HepG2 (cell line): ENCODE data around the gene VPS25. TPM values are rescaled to one million over a fixed set of nuclear protein-coding genes. Genes with fewer than 3 reads are reported as not detected.
A peak's percentile ranks its signal among the peaks of the same experiment; 100 is the strongest.

Experiments
- EP300 ChIP-seq, 3 experiments: sonication (generic) in 1 of 3; formaldehyde crosslinking in 1 of 3; IDR thresholded peaks; 2 replicates each; pipeline versions ENCODE4 v1.5.1 to v1.6.1; 2011 to 2020; ENCODE audit warnings: low read depth in 2 of 3, low read length in 2 of 3, borderline replicate concordance in 1 of 3, improper control_type of control experiment in 1 of 3, mild to moderate bottlenecking in 1 of 3, missing genetic modification reagents in 1 of 3, moderate library complexity in 1 of 3
- MATR3 ChIP-seq: sonication (generic); formaldehyde crosslinking; IDR thresholded peaks from 2 replicates; pipeline ENCODE4 v1.4.0; 2020; ENCODE audit warnings: missing genetic modification reagents
- MBNL3 ChIP-seq: fragments of 250-450 bp; sonication (Bioruptor Pico); conservative IDR thresholded peaks from 2 replicates; pipeline ENCODE4 v1.8.0; 2022; ENCODE audit warnings: mild to moderate bottlenecking, inconsistent platforms
- NR2F6 ChIP-seq, 2 experiments: IDR thresholded peaks; 2 replicates each; pipeline ENCODE4 v1.6.1; 2016; ENCODE audit warnings: antibody characterized with exemption in 1 of 2, mild to moderate bottlenecking in 1 of 2
- RELA ChIP-seq: sonication (generic); formaldehyde crosslinking; IDR thresholded peaks from 2 replicates; pipeline ENCODE4 v1.4.0; 2020; ENCODE audit warnings: missing genetic modification reagents
- RXRA ChIP-seq: sonication (generic); formaldehyde crosslinking; IDR thresholded peaks from 2 replicates; pipeline ENCODE4 v1.5.1; 2020; ENCODE audit warnings: missing genetic modification reagents
- THYN1 ChIP-seq: sonication (generic); formaldehyde crosslinking; IDR thresholded peaks from 2 replicates; pipeline ENCODE4 v1.8.1; 2023; ENCODE audit warnings: low read depth, mild to moderate bottlenecking, moderate library complexity, missing genetic modification reagents, borderline replicate concordance
- ZBTB3 ChIP-seq: sonication (generic); formaldehyde crosslinking; IDR thresholded peaks from 2 replicates; pipeline ENCODE4 v1.4.0; 2020; ENCODE audit warnings: low read depth, mild to moderate bottlenecking, moderate library complexity, missing genetic modification reagents, borderline replicate concordance
- ZNF235 ChIP-seq: sonication (generic); formaldehyde crosslinking; IDR thresholded peaks from 2 replicates; pipeline ENCODE4 v1.8.1; 2023; ENCODE audit warnings: mild to moderate bottlenecking, missing genetic modification reagents, borderline replicate concordance
- ZNF326 ChIP-seq: sonication (generic); formaldehyde crosslinking; IDR thresholded peaks from 2 replicates; pipeline ENCODE4 v1.4.0; 2020; ENCODE audit warnings: missing genetic modification reagents, borderline replicate concordance
- ZNF550 ChIP-seq: sonication (generic); formaldehyde crosslinking; IDR thresholded peaks from 2 replicates; pipeline ENCODE4 v1.4.0; 2020; ENCODE audit warnings: mild to moderate bottlenecking, missing genetic modification reagents, borderline replicate concordance
- ZNF570 ChIP-seq: sonication (generic); formaldehyde crosslinking; IDR thresholded peaks from 2 replicates; pipeline ENCODE4 v1.4.0; 2020; ENCODE audit warnings: mild to moderate bottlenecking, missing genetic modification reagents, borderline replicate concordance
- ZNF597 ChIP-seq: sonication (generic); formaldehyde crosslinking; IDR thresholded peaks from 2 replicates; pipeline ENCODE4 v1.5.0; 2020; ENCODE audit warnings: missing genetic modification reagents
- ZNF615 ChIP-seq: sonication (generic); formaldehyde crosslinking; IDR thresholded peaks from 2 replicates; pipeline ENCODE4 v1.5.0; 2020; ENCODE audit warnings: mild to moderate bottlenecking, missing genetic modification reagents, borderline replicate concordance
- ZNF75D ChIP-seq: sonication (generic); formaldehyde crosslinking; IDR thresholded peaks from 2 replicates; pipeline ENCODE4 v1.8.1; 2023; ENCODE audit warnings: missing genetic modification reagents, mild to moderate bottlenecking, borderline replicate concordance
- ZNF766 ChIP-seq: sonication (generic); formaldehyde crosslinking; IDR thresholded peaks from 2 replicates; pipeline ENCODE4 v1.5.0; 2020; ENCODE audit warnings: missing genetic modification reagents, borderline replicate concordance
- polyA plus RNA-seq, 8 experiments: library from polyadenylated mRNA; depleted of rRNA in 3 of 8; stranded (reverse) in 7 of 8; unstranded in 1 of 8; fragments of >200 nt; fragmentation: Illumina TruSeq in 4 of 8; extraction: Trizol in 4 of 8; gene quantifications; 2 replicates each; pipeline versions ENCODE4 v1.2.1 to v1.2.3, GENCODE V29; 2011 to 2016; ENCODE audit warnings: low read depth in 4 of 8, missing spikeins in 1 of 8, mixed read lengths in 1 of 8; ENCODE audit not compliant: insufficient read depth in 1 of 8
- total RNA-seq, 5 experiments: library from RNA; depleted of rRNA; stranded (reverse); fragments of >200 nt; fragmentation: Illumina TruSeq; extraction: Trizol; gene quantifications; 2 replicates each; pipeline ENCODE4 v1.2.3, GENCODE V29; 2016; ENCODE audit warnings: low read depth in 1 of 5
- TF ChIP-seq, protein P1 (sequence below): sonication (generic); formaldehyde crosslinking; IDR thresholded peaks from one replicate; pipeline ENCODE4 v1.5.1; 2020; ENCODE audit warnings: mild to moderate bottlenecking, missing genetic modification reagents; ENCODE audit errors: not compliant biosample characterization
- TF ChIP-seq, protein P2 (sequence below): sonication (generic); formaldehyde crosslinking; IDR thresholded peaks from 2 replicates; pipeline ENCODE4 v1.8.0; 2022; ENCODE audit warnings: missing genetic modification reagents, mild to moderate bottlenecking, moderate library complexity, borderline replicate concordance

The VPS25 gene
- total and polyA plus RNA-seq, 2 of the 13 experiments (the other 11 are each of a cell fraction or from before 2014, with no cell fraction given): 161 to 249 TPM

- TF ChIP-seq ZNF597 (CRISPR knock-in tag): no peak
- peak; percentile 63 for TF ChIP-seq RXRA (CRISPR knock-in tag)
- no peak for TF ChIP-seq ZNF550 (CRISPR knock-in tag)
- no peak for TF ChIP-seq ZNF235
- no peak for TF ChIP-seq ZNF570 (CRISPR knock-in tag)
- peak; percentile 54; the same call in 1 of the 2 replicates for TF ChIP-seq NR2F6 (IDR thresholded peaks at IDR 0.05)
- no peak for TF ChIP-seq NR2F6 (CRISPR knock-in tag; IDR thresholded peaks at IDR 0.05)
- no peak for TF ChIP-seq ZNF75D (CRISPR knock-in tag)
- no peak for TF ChIP-seq MBNL3 (CRISPR knock-in tag)
- TF ChIP-seq, protein P1, sequence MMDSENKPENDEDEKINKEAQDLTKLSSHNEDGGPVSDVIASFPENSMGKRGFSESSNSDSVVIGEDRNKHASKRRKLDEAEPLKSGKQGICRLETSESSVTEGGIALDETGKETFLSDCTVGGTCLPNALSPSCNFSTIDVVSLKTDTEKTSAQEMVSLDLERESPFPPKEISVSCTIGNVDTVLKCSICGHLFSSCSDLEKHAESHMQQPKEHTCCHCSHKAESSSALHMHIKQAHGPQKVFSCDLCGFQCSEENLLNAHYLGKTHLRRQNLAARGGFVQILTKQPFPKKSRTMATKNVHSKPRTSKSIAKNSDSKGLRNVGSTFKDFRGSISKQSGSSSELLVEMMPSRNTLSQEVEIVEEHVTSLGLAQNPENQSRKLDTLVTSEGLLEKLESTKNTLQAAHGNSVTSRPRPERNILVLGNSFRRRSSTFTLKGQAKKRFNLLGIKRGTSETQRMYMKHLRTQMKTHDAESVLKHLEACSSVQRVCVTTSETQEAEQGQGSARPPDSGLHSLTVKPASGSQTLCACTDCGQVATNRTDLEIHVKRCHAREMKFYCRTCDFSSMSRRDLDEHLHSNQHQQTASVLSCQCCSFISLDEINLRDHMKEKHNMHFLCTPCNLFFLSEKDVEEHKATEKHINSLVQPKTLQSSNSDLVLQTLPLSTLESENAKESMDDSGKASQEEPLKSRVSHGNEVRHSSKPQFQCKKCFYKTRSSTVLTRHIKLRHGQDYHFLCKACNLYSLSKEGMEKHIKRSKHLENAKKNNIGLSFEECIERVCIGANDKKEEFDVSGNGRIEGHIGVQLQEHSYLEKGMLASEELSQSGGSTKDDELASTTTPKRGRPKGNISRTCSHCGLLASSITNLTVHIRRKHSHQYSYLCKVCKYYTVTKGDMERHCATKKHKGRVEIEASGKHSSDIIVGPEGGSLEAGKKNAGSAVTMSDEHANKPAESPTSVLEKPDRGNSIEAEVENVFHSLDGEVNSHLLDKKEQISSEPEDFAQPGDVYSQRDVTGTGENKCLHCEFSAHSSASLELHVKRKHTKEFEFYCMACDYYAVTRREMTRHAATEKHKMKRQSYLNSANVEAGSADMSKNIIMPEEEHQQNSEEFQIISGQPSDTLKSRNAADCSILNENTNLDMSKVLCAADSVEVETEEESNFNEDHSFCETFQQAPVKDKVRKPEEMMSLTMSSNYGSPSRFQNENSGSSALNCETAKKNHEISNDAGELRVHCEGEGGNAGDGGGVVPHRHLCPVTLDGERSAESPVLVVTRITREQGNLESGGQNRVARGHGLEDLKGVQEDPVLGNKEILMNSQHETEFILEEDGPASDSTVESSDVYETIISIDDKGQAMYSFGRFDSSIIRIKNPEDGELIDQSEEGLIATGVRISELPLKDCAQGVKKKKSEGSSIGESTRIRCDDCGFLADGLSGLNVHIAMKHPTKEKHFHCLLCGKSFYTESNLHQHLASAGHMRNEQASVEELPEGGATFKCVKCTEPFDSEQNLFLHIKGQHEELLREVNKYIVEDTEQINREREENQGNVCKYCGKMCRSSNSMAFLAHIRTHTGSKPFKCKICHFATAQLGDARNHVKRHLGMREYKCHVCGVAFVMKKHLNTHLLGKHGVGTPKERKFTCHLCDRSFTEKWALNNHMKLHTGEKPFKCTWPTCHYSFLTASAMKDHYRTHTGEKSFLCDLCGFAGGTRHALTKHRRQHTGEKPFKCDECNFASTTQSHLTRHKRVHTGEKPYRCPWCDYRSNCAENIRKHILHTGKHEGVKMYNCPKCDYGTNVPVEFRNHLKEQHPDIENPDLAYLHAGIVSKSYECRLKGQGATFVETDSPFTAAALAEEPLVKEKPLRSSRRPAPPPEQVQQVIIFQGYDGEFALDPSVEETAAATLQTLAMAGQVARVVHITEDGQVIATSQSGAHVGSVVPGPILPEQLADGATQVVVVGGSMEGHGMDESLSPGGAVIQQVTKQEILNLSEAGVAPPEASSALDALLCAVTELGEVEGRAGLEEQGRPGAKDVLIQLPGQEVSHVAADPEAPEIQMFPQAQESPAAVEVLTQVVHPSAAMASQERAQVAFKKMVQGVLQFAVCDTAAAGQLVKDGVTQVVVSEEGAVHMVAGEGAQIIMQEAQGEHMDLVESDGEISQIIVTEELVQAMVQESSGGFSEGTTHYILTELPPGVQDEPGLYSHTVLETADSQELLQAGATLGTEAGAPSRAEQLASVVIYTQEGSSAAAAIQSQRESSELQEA (CRISPR knock-in tag): no peak
- TF ChIP-seq, protein P2, sequence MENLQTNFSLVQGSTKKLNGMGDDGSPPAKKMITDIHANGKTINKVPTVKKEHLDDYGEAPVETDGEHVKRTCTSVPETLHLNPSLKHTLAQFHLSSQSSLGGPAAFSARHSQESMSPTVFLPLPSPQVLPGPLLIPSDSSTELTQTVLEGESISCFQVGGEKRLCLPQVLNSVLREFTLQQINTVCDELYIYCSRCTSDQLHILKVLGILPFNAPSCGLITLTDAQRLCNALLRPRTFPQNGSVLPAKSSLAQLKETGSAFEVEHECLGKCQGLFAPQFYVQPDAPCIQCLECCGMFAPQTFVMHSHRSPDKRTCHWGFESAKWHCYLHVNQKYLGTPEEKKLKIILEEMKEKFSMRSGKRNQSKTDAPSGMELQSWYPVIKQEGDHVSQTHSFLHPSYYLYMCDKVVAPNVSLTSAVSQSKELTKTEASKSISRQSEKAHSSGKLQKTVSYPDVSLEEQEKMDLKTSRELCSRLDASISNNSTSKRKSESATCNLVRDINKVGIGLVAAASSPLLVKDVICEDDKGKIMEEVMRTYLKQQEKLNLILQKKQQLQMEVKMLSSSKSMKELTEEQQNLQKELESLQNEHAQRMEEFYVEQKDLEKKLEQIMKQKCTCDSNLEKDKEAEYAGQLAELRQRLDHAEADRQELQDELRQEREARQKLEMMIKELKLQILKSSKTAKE (CRISPR knock-in tag): no peak
- no peak for TF ChIP-seq ZNF766
- no peak for TF ChIP-seq RELA (CRISPR knock-in tag)
- TF ChIP-seq THYN1 (CRISPR knock-in tag): no peak
- TF ChIP-seq ZNF615 (CRISPR knock-in tag): no peak
- no peak for TF ChIP-seq ZNF326 (CRISPR knock-in tag)
- TF ChIP-seq EP300 (IDR thresholded peaks at IDR 0.05; ENCODE audit: low read depth in 2 of 2, low read length in 2 of 2): peak in 1 of 2 experiments; percentile 46; a peak in 1 of 4 replicates
- TF ChIP-seq EP300 (CRISPR knock-in tag; IDR thresholded peaks at IDR 0.05; ENCODE audit: borderline replicate concordance): no peak
- TF ChIP-seq MATR3 (CRISPR knock-in tag): no peak
- no peak for TF ChIP-seq ZBTB3 (CRISPR knock-in tag)
These were observed 7.1 kb upstream of the VPS25 start (continued) for GRCh38 chr17:42766124-42766523.
